Measurements from ENCODE around the gene MED27. TPM values are rescaled to one million over a fixed set of nuclear protein-coding genes. Genes with fewer than 3 reads are reported as not detected.

MED27 gene
- total and polyA plus RNA-seq, 2 of the 8 experiments (the other 6 are each of a cell fraction or from before 2014, with no cell fraction given), result 29.9 to 56.5 TPM

DNA sequence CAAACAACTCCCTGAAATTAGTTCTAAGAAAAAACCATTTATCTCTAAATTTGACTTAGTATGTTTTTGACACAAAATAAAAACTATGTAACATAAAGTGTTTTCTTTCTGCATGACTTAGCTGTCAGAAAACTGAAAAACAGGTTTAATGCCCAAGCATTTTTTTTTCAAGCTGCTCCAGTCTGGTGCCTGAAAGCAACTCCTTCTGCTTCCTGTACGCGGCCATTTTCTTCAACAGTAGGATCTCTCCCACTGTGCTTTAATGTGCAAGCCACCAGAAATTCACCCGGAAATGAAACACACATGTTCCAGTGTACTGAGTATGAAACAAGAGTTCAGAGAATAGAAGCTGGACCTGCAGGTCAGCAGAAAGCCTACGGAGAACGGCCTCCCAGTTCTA lies 161.2 kb downstream of the MED27 start:
- DNase-seq (ENCODE audit: low read depth in 1 of 2, low spot score in 2 of 2) (no peak), FAIRE-seq (no peak)
- Histone ChIP-seq H3K18ac (ENCODE audit: extremely low read depth, low read length) (no peak overlapping the region), H3K9ac (replicated peaks in 1 of 4; ENCODE audit: extremely low read depth in 1 of 4, low read depth in 3 of 4, low read length in 3 of 4) (no peak overlapping the region), H3K79me2 (ENCODE audit: control insufficient read depth in 1 of 2, insufficient read depth in 2 of 2, low read length in 2 of 2) (no peaks in the 10 kb centered on the region; a peak in 2 of 4 replicates), H3K4me3 (ENCODE audit: extremely low read depth in 1 of 4, insufficient read depth in 2 of 4, low read depth in 3 of 4, low read length in 4 of 4) (no peak overlapping the region), H4K20me1 (replicated peaks in 1 of 2; ENCODE audit: control insufficient read depth in 1 of 2, insufficient read depth in 2 of 2, low read length in 2 of 2) (peaks cover 1 to 2% of the 10 kb centered on the region in 2 experiments), H3K4me1 (replicated peaks in 1 of 4; ENCODE audit: control insufficient read depth in 3 of 4, insufficient read depth in 4 of 4, low read length in 3 of 4) (peaks cover 0 to 4% (median 2%) of the 10 kb centered on the region in 4 experiments; a peak in 5 of 7 replicates), H3K23me2 (ENCODE audit: low read depth, low read length) (no peaks in the 10 kb centered on the region), H3K36me3 (ENCODE audit: control insufficient read depth in 2 of 4, insufficient read depth in 4 of 4, low read length in 3 of 4) (no peaks in the 10 kb centered on the region), H3K23ac (ENCODE audit: insufficient read length) (no peak overlapping the region), H4K91ac (replicated peaks; ENCODE audit: insufficient read length, low read length) (no peak overlapping the region), H4K8ac (ENCODE audit: extremely low read depth, insufficient read depth, low read length) (no peak overlapping the region), H3K4ac (replicated peaks; ENCODE audit: insufficient read length, low read depth, low read length) (no peak overlapping the region), H2AK5ac (ENCODE audit: low read depth, low read length) (no peak overlapping the region), H3K14ac (ENCODE audit: insufficient read length) (no peak overlapping the region), H2BK5ac (ENCODE audit: low read depth, low read length) (no peak overlapping the region), H2BK12ac (ENCODE audit: low read depth, low read length) (no peak overlapping the region), H2BK20ac (ENCODE audit: low read length) (no peak overlapping the region), H3K79me1 (ENCODE audit: low read depth, low read length) (peaks cover 3% of the 10 kb centered on the region; the same call in 1 of the 2 replicates), H3K9me3 (ENCODE audit: insufficient read depth in 2 of 2, low read depth in 1 of 2, low read length in 1 of 2) (no peaks in the 10 kb centered on the region), H4K5ac (ENCODE audit: insufficient read length, low read depth, low read length) (no peak overlapping the region), H2BK15ac (ENCODE audit: low read length) (no peak overlapping the region), H3K56ac (replicated peaks; ENCODE audit: insufficient read length, low read depth, low read length) (no peak overlapping the region), H2BK120ac (replicated peaks; ENCODE audit: low read depth, low read length) (no peak overlapping the region), H2AFZ (ENCODE audit: low read length) (no peak overlapping the region), H3K27ac (ENCODE audit: low read depth, low read length) (no peak overlapping the region), H3K4me2 (ENCODE audit: insufficient read depth in 1 of 2, low read depth in 2 of 2, low read length in 2 of 2) (no peak overlapping the region), H3K27me3 (replicated peaks in 1 of 4; ENCODE audit: control insufficient read depth in 3 of 4, extremely low read depth in 1 of 4, insufficient read depth in 3 of 4, low read length in 3 of 4) (no peaks in the 10 kb centered on the region)
- 87% methylated on average over 5 of the region's 5 CpGs; no CpG with 5 or more reads in 1 of the 2 experiments for WGBS, 2 experiments (ENCODE audit: extremely low coverage in 1 of 2, insufficient coverage in 1 of 2, insufficient read length in 1 of 2, insufficient replicate concordance in 2 of 2, low coverage in 1 of 2, low lambda C conversion rate in 2 of 2, missing lambda C conversion rate in 1 of 2)
- CTCF ChIA-PET (ENCODE audit: partially characterized antibody), result no interaction called here
- no peak for TF ChIP-seq CBX5 (IDR thresholded peaks at IDR 0.05; ENCODE audit: low read depth, low read length)
- TF ChIP-seq TCF12 (IDR thresholded peaks at IDR 0.05; ENCODE audit: low read depth, low read length), result no peak
- TF ChIP-seq, protein P1, sequence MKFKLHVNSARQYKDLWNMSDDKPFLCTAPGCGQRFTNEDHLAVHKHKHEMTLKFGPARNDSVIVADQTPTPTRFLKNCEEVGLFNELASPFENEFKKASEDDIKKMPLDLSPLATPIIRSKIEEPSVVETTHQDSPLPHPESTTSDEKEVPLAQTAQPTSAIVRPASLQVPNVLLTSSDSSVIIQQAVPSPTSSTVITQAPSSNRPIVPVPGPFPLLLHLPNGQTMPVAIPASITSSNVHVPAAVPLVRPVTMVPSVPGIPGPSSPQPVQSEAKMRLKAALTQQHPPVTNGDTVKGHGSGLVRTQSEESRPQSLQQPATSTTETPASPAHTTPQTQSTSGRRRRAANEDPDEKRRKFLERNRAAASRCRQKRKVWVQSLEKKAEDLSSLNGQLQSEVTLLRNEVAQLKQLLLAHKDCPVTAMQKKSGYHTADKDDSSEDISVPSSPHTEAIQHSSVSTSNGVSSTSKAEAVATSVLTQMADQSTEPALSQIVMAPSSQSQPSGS (IDR thresholded peaks at IDR 0.05; ENCODE audit: low read length), result no peak
- no peak for TF ChIP-seq BACH1 (IDR thresholded peaks at IDR 0.05; ENCODE audit: low read length)
- TF ChIP-seq POU5F1 (IDR thresholded peaks at IDR 0.05; ENCODE audit: low read depth, low read length), result no peak
- TF ChIP-seq ZNF274 (IDR thresholded peaks at IDR 0.05; ENCODE audit: borderline replicate concordance, extremely low read depth, low read length), result no peak
- no peak for TF ChIP-seq EGR1 (IDR thresholded peaks at IDR 0.05; ENCODE audit: borderline replicate concordance, low read depth, low read length)
- no peak for TF ChIP-seq KDM1A (IDR thresholded peaks at IDR 0.05; ENCODE audit: borderline replicate concordance, low read length)
- TF ChIP-seq, protein P2, sequence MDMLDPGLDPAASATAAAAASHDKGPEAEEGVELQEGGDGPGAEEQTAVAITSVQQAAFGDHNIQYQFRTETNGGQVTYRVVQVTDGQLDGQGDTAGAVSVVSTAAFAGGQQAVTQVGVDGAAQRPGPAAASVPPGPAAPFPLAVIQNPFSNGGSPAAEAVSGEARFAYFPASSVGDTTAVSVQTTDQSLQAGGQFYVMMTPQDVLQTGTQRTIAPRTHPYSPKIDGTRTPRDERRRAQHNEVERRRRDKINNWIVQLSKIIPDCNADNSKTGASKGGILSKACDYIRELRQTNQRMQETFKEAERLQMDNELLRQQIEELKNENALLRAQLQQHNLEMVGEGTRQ (IDR thresholded peaks at IDR 0.05; ENCODE audit: low read length), result no peak
- TF ChIP-seq, protein P3, sequence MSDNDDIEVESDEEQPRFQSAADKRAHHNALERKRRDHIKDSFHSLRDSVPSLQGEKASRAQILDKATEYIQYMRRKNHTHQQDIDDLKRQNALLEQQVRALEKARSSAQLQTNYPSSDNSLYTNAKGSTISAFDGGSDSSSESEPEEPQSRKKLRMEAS (IDR thresholded peaks at IDR 0.05), result no peak
- no peak for TF ChIP-seq JUN (IDR thresholded peaks at IDR 0.05; ENCODE audit: low read depth, low read length)
- POLR2A ChIA-PET (ENCODE audit: partially characterized antibody), result no interaction called here
